ENCODE measurements around the gene LRIG1. TPM values are rescaled to one million over a fixed set of nuclear protein-coding genes. Genes with fewer than 3 reads are reported as not detected.

LRIG1 gene
- total RNA-seq, 3 donors from 2014 or later, result 66.1 to 227 (median 131) TPM

DNA sequence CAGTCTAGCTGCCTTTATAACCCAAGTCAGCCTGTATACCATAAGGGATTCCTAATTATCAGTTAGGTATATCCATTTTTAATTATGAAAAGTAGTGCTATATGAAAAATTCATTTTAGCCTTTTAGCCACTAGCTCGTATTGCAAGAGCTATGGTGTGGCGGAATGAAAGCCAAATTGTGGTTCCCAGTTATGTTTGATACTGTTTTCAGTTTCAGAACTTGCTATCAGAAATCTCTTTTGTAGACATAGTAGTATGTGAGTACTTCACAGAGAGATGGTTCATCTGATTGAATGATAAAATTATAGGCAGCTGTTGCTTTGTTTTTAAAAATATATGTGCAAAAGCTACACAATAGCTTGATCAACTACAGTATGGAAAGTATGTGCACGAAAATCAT lies 145.4 kb downstream of the LRIG1 start:
- no peak for DNase-seq (ENCODE audit: low spot score in 2 of 2)
- Histone ChIP-seq H3K36me3 (no peaks in the 10 kb centered on the region), H3K4me1 (no peaks in the 10 kb centered on the region), H3K27me3 (no peaks in the 10 kb centered on the region), H3K4me3 (no peak overlapping the region), H3K27ac (no peak overlapping the region), H3K9me3 (no peaks in the 10 kb centered on the region)
- intact Hi-C loops (cut with DNase I; ENCODE audit: low total_unique reads), result no loop called here
- TF ChIP-seq POLR2AphosphoS5 (IDR thresholded peaks at IDR 0.05) (no peak), POLR2A (IDR thresholded peaks at IDR 0.05) (no peak)
- TF ChIP-seq, protein P1, sequence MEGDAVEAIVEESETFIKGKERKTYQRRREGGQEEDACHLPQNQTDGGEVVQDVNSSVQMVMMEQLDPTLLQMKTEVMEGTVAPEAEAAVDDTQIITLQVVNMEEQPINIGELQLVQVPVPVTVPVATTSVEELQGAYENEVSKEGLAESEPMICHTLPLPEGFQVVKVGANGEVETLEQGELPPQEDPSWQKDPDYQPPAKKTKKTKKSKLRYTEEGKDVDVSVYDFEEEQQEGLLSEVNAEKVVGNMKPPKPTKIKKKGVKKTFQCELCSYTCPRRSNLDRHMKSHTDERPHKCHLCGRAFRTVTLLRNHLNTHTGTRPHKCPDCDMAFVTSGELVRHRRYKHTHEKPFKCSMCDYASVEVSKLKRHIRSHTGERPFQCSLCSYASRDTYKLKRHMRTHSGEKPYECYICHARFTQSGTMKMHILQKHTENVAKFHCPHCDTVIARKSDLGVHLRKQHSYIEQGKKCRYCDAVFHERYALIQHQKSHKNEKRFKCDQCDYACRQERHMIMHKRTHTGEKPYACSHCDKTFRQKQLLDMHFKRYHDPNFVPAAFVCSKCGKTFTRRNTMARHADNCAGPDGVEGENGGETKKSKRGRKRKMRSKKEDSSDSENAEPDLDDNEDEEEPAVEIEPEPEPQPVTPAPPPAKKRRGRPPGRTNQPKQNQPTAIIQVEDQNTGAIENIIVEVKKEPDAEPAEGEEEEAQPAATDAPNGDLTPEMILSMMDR (IDR thresholded peaks at IDR 0.05), result no peak

DNA sequence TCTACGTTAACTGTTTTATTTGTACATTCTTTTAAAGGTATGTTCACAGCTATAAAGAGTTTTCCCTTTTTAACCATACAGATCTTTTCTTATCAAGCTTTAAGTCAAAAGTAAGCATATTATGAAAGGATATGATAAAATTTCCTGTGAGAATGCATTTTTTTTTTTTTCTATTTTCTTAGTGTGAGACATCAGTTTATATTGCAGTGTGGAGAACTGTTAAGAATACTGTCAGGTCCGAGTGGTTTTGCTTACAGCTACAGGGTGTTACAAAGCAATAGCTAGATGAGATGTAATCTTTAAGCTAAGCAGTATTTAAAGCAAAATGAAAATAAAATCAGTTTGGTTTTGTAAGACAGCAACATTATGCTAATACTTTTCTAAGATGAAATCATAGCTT lies 146.8 kb downstream of the LRIG1 start:
- Histone ChIP-seq H3K27me3 (no peaks in the 10 kb centered on the region), H3K27ac (no peak overlapping the region), H3K4me1 (no peaks in the 10 kb centered on the region), H3K4me3 (no peak overlapping the region), H3K9me3 (no peaks in the 10 kb centered on the region), H3K36me3 (no peaks in the 10 kb centered on the region)
- TF ChIP-seq POLR2AphosphoS5 (IDR thresholded peaks at IDR 0.05), result no peak
- TF ChIP-seq POLR2A (IDR thresholded peaks at IDR 0.05), result no peak
- TF ChIP-seq, protein P1 (IDR thresholded peaks at IDR 0.05), result no peak
- intact Hi-C loops (cut with DNase I; ENCODE audit: low total_unique reads), result no loop called here
- no peak for DNase-seq (ENCODE audit: low spot score in 2 of 2)

DNA sequence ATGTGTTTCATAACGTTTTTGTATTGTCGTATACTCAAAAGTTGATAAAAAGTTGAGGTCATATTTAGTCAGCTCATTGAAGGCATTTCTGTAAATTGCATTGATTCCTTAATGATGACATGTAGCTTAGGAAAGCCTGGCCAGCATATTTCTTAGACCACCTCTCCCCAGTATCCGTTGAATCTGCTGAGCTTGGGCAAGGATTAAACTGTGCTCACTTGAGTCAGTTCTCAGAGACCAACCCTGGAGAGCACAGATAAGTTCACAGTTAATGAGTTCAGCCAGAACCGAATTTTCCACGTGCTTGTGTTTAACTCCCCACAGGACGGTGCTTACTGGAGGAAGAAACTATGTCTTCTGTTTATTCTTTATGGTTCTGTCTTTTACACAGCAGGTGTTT lies 147.3 kb downstream of the LRIG1 start:
- Histone ChIP-seq H3K36me3 (no peaks in the 10 kb centered on the region), H3K4me3 (no peak overlapping the region), H3K9me3 (no peaks in the 10 kb centered on the region), H3K27me3 (no peaks in the 10 kb centered on the region), H3K4me1 (no peaks in the 10 kb centered on the region), H3K27ac (no peak overlapping the region)
- TF ChIP-seq, protein P1 (IDR thresholded peaks at IDR 0.05), result no peak
- TF ChIP-seq POLR2AphosphoS5 (IDR thresholded peaks at IDR 0.05) (no peak), POLR2A (IDR thresholded peaks at IDR 0.05) (no peak)
- intact Hi-C loops (cut with DNase I; ENCODE audit: low total_unique reads), result no loop called here
- DNase-seq (ENCODE audit: low spot score in 2 of 2), result no peak

DNA sequence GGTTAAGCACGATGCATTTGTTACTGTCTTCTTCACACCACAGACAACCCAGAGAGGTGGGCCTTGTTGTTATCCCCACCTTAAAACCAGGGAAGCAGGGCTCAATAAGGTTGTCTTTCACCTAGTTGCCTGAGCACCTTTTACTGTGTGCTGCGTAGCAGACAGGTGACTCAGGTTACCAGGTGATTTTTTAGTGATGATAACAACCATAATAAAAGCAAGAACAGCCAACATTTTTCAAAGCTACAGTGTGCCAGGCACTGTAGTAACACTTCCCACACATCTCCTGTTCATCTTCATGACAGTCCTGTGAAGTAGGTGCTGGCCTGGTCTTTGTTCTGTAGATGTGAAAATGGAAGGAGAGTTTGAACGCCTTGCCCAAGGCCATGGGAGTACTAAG lies 147.8 kb downstream of the LRIG1 start:
- no peaks in the 10 kb centered on the region for H3K36me3 ChIP-seq
- no peaks in the 10 kb centered on the region for H3K27me3 ChIP-seq
- DNase-seq (ENCODE audit: low spot score in 2 of 2), result no peak
- no peaks in the 10 kb centered on the region for H3K9me3 ChIP-seq
- no peak overlapping the region for H3K4me3 ChIP-seq
- intact Hi-C loops (cut with DNase I; ENCODE audit: low total_unique reads), result no loop called here
- TF ChIP-seq POLR2A (IDR thresholded peaks at IDR 0.05) (no peak), POLR2AphosphoS5 (IDR thresholded peaks at IDR 0.05) (no peak)
- TF ChIP-seq, protein P1 (IDR thresholded peaks at IDR 0.05), result no peak
- H3K4me1 ChIP-seq, result no peaks in the 10 kb centered on the region
- no peak overlapping the region for H3K27ac ChIP-seq

DNA sequence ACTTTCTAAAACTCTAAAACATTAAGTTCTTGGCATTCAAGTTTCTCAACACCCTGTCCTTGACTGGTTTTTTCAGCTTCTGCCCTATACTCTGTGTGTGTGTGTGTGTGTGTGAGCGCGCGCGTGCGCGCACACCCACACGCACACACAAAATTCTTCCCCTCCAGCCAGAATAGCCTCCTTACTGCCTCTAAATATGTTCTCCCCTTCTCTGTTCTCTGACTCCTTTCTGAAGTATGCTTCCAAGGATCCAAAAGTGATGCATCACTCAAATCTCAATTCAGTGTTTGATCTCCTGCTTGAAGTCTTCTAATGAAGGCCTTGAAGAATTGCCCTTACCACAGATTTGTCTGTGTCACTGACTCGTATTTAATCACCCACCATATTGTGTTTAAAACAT lies 150.2 kb downstream of the LRIG1 start:
- H3K36me3 ChIP-seq, result no peaks in the 10 kb centered on the region
- no peak overlapping the region for H3K4me3 ChIP-seq
- no peak for DNase-seq (ENCODE audit: low spot score in 2 of 2)
- no peak overlapping the region for H3K27ac ChIP-seq
- no peaks in the 10 kb centered on the region for H3K27me3 ChIP-seq
- H3K4me1 ChIP-seq, result no peaks in the 10 kb centered on the region
- H3K9me3 ChIP-seq, result no peaks in the 10 kb centered on the region
- intact Hi-C loops (cut with DNase I; ENCODE audit: low total_unique reads), result no loop called here
- TF ChIP-seq POLR2A (IDR thresholded peaks at IDR 0.05) (no peak), POLR2AphosphoS5 (IDR thresholded peaks at IDR 0.05) (no peak)
- TF ChIP-seq, protein P1 (IDR thresholded peaks at IDR 0.05), result no peak

Measured in breast epithelium (tissue), 4 donors.